ENCODE data around the gene PSD4.

DNA sequence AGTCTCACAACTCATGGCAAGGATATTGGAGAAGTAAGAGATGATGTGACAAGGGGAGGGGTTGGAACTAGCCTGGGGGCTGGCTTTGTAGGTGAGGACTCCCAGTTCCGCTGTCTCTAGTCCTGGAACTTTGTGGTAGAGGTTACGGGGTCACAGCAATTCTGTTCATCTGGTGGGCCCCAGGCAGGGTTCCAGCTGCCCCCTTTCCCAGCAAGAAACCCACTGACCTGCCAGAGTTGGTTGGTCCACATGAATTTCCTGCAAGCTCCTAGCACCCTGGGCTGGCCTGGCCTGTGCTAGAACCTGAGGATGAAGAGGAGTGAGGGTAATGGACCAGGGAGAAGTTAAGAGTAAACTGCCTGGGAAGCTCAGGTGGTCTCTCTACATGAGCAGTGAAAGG is 41.3 kb downstream of the PSD4 start:
- TF ChIP-seq ISL1 (CRISPR knock-in tag; IDR thresholded peaks at IDR 0.05) (no peak), ZNF8 (CRISPR knock-in tag; IDR thresholded peaks at IDR 0.05) (no peak), ZFP3 (CRISPR knock-in tag; IDR thresholded peaks at IDR 0.05) (no peak), CREB5 (CRISPR knock-in tag; IDR thresholded peaks at IDR 0.05; ENCODE audit: low read depth) (no peak), GLIS3 (CRISPR knock-in tag; IDR thresholded peaks at IDR 0.05) (no peak)

Data from SK-N-SH treated with all-trans-retinoic acid at 6 μM for 48 hours (cell line).